ENCODE results near the gene S100A3.
"Not testable (repeated sequence)": the region's sequence is repeated elsewhere in the genome, so short reads cannot be mapped to it uniquely, and the experiment has no call there.

The S100A3 gene

DNA sequence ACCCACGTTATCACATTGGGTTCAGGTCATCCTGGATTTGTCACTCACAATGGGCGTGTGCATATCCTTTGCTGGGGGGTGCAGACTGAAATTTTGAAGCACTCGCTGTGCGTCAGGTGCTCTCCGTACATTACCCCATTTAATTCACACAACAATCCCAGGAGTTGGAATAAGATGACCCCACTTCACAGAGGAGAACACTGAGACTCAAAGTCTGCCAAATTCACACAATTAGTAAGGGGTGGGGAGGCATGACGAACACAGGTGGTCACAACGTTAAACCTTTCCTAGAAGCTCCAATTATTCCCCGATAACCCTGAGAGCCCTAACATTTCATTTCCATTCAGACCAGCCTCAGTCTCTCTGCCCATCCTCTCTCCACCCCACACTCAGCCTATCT lies 20.4 kb upstream of the S100A3 start:
- no peak for DNase-seq (ENCODE audit: low spot score)

DNA sequence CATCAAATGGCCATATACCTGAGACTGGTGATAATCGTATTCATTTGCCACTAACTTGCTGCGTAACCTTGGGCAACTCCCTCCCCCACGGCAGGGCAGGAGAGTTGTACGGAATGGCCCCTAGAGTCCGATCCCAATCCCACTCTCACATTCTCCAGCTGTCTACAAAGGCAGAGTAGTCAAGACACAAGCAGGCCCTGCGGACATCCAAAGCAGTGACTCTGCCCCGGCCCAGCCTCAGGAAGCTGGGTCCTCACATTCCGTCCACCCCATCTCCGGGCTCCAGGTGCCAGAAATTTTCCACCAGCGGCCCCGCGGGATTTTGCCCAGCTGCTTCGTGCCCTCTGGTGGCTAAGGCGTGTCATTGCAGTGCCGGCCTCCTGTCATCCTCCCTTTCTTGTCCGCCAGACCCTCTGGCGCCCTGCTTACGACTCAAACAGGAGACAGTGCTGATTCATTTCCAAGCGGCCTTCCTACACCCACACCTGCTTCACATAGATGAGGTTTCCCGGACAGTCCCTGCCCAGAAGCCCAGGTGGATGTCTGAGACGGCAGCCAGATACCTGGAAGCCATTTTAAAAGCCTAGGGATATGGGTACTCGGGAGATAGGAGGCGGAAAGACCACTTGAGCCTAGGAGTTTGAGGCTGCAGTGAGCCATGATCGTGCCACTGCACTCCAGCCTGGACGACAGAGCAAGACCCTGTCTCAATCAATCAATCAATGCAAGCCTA lies 19.5 kb upstream of the S100A3 start:
- DNase-seq (ENCODE audit: low spot score), result peak; percentile 88

GRCh38 chr1:153567621-153568366 lies 18.7 kb upstream of the S100A3 start:
- peak; percentile 40 for DNase-seq (ENCODE audit: low spot score)

DNA sequence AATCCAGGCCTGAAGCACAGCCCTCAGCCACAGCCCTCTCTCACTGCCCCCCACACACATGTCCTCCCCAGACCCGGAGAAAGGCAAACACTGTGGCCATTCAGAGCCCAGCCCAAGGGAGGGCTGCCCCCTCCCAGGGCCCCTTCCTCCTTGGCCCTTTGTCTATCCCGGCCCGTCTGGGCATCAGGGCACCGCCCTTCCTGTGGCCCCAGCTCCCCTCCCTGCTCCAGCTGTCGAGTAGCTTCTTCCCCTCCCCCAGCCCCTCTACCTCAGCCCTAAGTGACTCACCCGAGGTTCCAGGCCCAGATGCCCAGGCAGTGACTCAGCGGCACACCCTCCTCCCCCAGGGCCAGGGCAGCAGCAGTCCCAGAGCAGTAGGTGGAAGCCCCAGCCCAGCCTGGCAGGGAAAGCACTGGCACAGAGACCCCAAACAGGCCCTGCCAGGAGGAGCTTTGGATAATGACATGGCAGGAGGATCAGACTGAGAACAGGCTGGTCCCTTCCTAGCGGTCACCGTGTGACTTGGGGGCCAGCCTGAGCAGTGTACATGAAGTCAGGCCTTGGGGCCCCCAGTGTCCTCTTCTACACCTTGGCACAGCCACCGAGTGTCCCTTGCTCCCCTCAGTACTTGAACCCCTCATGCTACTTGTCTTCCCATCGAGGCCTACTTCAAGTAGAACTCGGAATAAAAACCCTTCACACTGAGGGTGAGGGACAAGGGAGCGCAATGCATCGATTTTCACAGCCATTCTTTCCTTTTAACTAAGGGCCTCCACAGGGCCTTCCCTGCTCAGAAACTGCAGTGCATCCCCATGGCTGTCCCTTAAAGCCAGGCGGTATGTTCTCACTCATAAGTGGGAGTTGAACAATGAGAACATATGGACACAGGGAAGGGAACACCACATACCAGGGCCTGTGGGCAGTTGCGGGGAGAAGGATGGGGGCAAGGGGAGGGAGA lies 17.6 kb upstream of the S100A3 start:
- DNase-seq (ENCODE audit: low spot score), result peak; percentile 94

GRCh38 chr1:153565529-153566374 lies 16.7 kb upstream of the S100A3 start, which contains the start of gene S100A2:
Gene S100A2 (minus strand): TSS chr1:153565844. CDS start chr1:153563877, 1,967 bp downstream.
- DNase-seq (ENCODE audit: low spot score), result peak; percentile 52

- DNase-seq (ENCODE audit: low spot score), result no peak
These were observed 14.9 kb upstream of the S100A3 start for GRCh38 chr1:153563991-153564390.

DNA sequence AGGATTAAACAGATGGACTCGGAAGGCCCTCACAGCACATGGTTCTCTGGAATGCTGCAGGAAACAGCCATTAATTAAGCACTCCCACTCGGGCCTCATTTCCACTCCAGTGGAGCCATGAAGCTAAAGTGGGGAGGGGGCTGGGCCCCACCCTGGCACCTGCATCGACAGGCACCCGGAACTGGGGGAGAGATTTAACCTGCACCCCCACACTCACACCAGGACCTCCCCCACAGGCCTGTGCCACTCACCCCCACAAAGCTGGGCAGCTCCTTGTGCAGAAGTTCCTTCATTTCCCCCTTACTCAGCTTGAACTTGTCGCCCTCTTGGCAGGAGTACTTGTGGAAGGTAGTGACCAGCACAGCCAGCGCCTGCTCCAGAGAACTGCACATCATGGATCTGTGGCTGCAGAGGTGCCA lies 14.4 kb upstream of the S100A3 start:
- no peak for DNase-seq (ENCODE audit: low spot score)

DNA sequence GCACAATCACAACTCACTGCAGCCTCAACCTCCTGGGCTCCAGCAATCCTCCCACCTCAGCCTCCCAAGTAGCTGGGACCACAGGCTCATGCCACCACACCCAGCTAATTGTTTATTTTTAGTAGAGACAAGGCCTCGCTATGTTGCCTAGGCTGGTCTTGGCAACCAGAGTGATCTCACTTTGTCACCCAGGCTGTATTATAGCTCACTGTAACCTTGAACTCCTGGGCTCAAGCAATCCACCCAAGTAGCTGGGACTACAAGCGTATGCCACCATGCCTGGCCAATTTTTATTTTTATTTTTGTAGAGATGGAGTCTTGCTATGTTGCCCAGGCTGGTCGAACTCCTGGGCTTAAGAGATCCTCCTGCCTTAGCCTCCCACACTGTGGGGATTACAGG lies 13.0 kb upstream of the S100A3 start:
- not testable (repeated sequence) for DNase-seq (ENCODE audit: low spot score)

GRCh38 chr1:153561466-153561985 lies 12.5 kb upstream of the S100A3 start:
- no peak for DNase-seq (ENCODE audit: low spot score)

DNA sequence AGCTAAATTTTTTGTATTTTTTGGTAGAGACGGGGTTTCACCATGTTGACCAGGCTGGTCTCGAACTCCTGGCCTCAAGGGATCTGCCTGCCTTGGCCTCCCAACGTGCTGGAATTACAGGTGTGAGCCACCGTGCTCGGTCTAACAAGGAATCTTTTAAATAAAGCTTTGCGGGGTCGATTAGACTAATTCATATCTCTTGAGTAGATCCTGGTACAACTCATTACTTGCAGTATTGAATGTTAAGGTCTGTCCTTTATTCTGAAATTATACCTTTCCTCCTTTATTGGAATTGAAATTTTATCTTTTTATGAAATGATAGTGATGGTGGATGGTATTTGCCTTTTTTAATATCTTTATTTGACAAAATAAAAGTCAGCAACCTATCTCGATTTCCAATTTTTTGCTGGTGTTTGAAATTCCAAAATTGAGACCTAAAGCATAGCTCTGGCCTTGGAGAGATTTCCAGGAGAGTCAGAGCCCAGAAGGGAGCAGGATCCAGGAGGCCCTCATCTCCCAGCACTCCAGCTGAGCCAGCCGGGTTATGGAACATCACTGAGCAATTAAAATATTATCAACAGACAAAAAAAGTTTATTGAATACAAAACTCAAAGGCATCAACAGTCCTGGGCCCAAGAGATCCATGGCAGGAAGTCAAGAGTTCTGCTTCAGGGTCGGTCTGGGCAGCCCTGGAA lies 11.9 kb upstream of the S100A3 start:
- no peak for DNase-seq (ENCODE audit: low spot score)

DNA sequence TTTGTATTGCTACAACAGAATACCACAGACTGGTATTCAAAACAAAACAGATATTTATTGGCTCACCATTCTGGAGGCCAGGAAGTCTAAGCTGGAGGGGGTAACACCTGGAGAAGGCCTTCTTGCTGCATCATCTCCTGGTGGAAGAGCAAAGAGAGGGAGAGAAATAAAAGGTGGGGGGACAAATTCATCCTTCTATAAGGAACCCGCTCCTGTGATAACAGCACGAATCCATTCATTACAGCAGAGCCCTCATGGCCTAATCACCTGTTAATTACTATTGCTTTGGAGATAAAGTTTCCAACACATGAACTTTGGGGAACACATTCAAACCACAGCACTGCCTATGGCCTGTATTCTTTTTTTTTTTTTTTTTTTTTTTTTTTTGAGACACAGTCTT lies 11.2 kb upstream of the S100A3 start:
- no peak for DNase-seq (ENCODE audit: low spot score)

DNA sequence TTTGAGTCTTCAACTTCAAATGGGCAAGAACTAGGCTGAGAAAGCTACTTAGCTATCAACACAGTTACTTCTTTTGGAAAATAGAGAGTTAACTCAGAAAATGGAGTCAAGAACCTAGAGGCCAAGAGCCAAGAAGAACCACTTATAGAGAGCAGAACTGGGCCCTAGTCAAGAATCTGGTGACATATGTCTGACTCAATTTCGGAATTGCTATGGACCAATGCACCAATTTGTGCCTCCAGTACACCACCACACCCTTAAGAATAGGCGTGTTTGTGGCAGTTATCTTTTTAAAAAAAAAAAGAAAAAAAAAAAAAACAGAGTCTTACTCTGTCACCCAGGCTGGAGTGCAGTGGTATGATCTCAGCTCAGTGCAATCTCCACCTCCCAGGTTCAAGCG lies 8.8 kb upstream of the S100A3 start:
- DNase-seq (ENCODE audit: low spot score), result no peak

- DNase-seq (ENCODE audit: low spot score), result no peak
These were observed 7.3 kb upstream of the S100A3 start for GRCh38 chr1:153556348-153556747.

GRCh38 chr1:153553830-153554541 lies 4.9 kb upstream of the S100A3 start:
- DNase-seq (ENCODE audit: low spot score), result no peak

DNA sequence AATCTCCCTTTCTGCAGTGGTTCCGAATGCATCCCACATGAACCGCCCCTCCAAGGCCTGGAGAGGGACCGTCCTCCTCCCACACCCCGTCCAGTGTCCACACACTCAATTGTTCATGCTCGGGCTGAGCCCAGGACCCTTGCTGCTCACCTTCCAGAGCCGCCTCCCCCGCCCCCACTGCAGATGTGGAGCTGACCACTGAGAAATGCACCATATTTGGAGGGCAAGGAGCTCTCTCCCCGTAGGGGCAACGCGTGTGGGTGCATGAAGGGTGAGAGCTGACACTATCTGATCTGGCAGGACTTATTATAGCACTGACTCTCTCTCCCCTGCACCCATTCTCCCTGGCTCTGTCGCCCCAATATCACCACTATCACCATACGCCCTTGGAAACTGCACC lies 4.0 kb upstream of the S100A3 start:
- no peak for DNase-seq (ENCODE audit: low spot score)

DNA sequence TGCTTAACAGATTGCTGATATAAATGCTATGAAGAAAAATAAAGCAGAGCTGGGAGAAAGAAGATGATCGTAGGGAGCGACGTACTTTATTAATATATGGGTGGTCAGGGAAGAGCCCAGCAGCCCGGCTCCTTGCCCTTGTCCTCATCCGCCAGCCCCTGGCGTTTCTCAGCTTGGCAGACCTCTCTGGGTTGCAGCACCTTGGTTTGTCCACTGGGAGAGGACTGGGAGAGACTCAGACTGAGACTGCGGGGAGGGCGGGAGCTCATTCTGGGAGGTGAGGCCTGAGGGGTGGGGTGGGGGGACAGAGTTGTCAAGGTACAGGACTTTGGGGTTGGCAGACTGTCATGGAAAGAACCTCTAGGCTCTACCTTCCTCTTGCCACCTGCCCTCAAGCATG lies 3.3 kb upstream of the S100A3 start:
- no peak for DNase-seq (ENCODE audit: low spot score)

- no peak for DNase-seq (ENCODE audit: low spot score)
These were observed 1.9 kb upstream of the S100A3 start for GRCh38 chr1:153550827-153551500.

DNA sequence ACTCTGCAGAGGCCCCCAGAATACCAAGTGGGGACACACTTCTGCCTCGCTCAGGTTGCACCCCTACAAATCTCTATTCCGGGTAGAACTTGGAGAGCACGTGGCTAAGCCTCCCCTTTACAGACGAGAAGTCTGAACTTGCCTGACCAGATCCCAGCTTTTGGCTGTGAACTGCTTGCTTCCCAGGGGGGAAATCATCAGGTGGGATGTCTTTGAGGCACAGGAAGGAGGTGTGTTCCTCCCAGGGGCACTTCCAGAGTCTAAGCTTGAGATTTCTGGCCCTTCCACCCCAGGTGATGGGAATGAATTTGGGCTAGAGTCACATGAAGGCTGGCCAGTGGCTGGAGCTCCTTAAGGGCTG lies 1.3 kb upstream of the S100A3 start:
- DNase-seq (ENCODE audit: low spot score), result no peak

- no peak for DNase-seq (ENCODE audit: low spot score)
These were observed 811 bp upstream of the S100A3 start for GRCh38 chr1:153549741-153550397.

Data from activated CD4-positive, alpha-beta T cell treated with anti-CD3 and anti-CD28 coated beads, Interleukin-2, Interleukin-4, amounts not matched to agents 100 ng/mL and 50 ng/mL, durations not matched to agents 16 hours and 8 hours (primary cell).